ENCODE data around the gene GOSR1.
"Not testable (repeated sequence)": the region's sequence is repeated elsewhere in the genome, so short reads cannot be mapped to it uniquely, and the experiment has no call there.

DNA sequence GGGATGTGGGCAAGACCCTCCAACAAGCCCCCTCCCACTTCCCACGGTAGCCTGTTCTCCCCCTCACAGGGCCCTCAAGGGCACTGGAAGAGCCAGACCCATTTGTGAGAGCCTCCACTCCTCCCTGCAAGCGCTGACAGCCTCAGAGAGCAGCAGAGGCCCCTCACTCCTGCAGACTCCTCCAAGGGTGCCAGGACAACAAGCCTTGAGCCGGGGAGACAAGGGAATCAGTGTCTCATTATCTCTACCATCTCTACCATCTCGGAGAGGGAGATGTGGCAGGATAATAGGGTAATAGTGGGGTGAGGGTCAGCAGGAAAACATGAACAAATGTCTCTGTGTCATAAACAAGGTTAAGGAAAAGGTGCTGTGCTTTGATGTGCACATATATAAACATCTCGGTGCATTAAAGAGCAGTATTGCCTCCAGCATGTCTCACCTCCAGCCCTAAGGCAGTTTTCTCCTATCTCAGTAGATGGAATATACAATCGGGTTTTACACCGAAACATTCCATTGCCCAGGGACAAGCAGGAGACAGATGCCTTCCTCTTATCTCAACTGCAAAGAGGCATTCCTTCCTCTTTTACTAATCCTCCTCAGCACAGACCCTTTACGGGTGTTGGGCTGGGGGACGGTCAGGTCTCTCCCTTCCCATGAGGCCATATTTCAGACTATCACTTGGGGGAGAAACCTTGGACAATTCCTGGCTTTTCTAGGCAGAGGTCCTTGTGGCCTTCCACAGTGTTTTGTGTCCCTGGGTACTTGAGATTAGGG lies 86.1 kb downstream of the GOSR1 start:
- not testable (repeated sequence) for TF ChIP-seq POLR2AphosphoS5, EP300, POLR2A (IDR thresholded peaks at IDR 0.05)
- TF ChIP-seq, protein P1, sequence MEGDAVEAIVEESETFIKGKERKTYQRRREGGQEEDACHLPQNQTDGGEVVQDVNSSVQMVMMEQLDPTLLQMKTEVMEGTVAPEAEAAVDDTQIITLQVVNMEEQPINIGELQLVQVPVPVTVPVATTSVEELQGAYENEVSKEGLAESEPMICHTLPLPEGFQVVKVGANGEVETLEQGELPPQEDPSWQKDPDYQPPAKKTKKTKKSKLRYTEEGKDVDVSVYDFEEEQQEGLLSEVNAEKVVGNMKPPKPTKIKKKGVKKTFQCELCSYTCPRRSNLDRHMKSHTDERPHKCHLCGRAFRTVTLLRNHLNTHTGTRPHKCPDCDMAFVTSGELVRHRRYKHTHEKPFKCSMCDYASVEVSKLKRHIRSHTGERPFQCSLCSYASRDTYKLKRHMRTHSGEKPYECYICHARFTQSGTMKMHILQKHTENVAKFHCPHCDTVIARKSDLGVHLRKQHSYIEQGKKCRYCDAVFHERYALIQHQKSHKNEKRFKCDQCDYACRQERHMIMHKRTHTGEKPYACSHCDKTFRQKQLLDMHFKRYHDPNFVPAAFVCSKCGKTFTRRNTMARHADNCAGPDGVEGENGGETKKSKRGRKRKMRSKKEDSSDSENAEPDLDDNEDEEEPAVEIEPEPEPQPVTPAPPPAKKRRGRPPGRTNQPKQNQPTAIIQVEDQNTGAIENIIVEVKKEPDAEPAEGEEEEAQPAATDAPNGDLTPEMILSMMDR (IDR thresholded peaks at IDR 0.05), result not testable (repeated sequence)
